Pulmonary artery endothelial cell (primary cell): ENCODE results near the gene TEX14. TPM values are rescaled to one million over a fixed set of nuclear protein-coding genes. Genes with fewer than 3 reads are reported as not detected.
"Not testable (repeated sequence)": the region's sequence is repeated elsewhere in the genome, so short reads cannot be mapped to it uniquely, and the experiment has no call there.

Experiments
- DNase-seq: peaks from one replicate; pipeline ENCODE4 v3.0.0-alpha.2; 2011; ENCODE audit warnings: low read depth, low spot score
- total RNA-seq: library from RNA; depleted of rRNA; stranded (reverse); fragments of >200 nt; gene quantifications from 2 replicates; pipeline ENCODE4 v1.2.3, GENCODE V29; 2014

TEX14 gene
- total RNA-seq, 1 donor from 2014 or later, result under 0.01 TPM

GRCh38 chr17:58568044-58568799, 123.6 kb downstream of the TEX14 start:
- no peak for DNase-seq

- no peak for DNase-seq
Measured at GRCh38 chr17:58565389-58566311, 126.2 kb downstream of the TEX14 start.

GRCh38 chr17:58564971-58565370, 126.9 kb downstream of the TEX14 start:
- no peak for DNase-seq

GRCh38 chr17:58564243-58564642, 127.6 kb downstream of the TEX14 start:
- no peak for DNase-seq

GRCh38 chr17:58560511-58560910, 131.3 kb downstream of the TEX14 start:
- DNase-seq, result no peak

- DNase-seq, result no peak
Measured at GRCh38 chr17:58557981-58558380, 133.9 kb downstream of the TEX14 start.

- no peak for DNase-seq
Measured at GRCh38 chr17:58556833-58557250, 135.0 kb downstream of the TEX14 start.

GRCh38 chr17:58555109-58555508, 136.7 kb downstream of the TEX14 start:
- DNase-seq, result not testable (repeated sequence)

GRCh38 chr17:58541249-58541648, 150.6 kb downstream of the TEX14 start:
- no peak for DNase-seq

- no peak for DNase-seq
Measured at GRCh38 chr17:58539698-58540097, 152.1 kb downstream of the TEX14 start.

- no peak for DNase-seq
Measured at GRCh38 chr17:58538811-58539409, 152.9 kb downstream of the TEX14 start.

- DNase-seq, result no peak
Measured at GRCh38 chr17:58537266-58537665, 154.6 kb downstream of the TEX14 start.

- no peak for DNase-seq
Measured at GRCh38 chr17:58536542-58536941, 155.3 kb downstream of the TEX14 start.

GRCh38 chr17:58535431-58535830, 156.4 kb downstream of the TEX14 start:
- no peak for DNase-seq

- no peak for DNase-seq
Measured at GRCh38 chr17:58534901-58535421, 156.9 kb downstream of the TEX14 start.

GRCh38 chr17:58534331-58534730, 157.5 kb downstream of the TEX14 start:
- no peak for DNase-seq

- no peak for DNase-seq
Measured at GRCh38 chr17:58533616-58534188, 158.1 kb downstream of the TEX14 start.

GRCh38 chr17:58532555-58532951, 159.3 kb downstream of the TEX14 start:
- no peak for DNase-seq

- DNase-seq, result no peak
Measured at GRCh38 chr17:58531661-58532554, 159.9 kb downstream of the TEX14 start.

- DNase-seq, result no peak
Measured at GRCh38 chr17:58531122-58531521, 160.7 kb downstream of the TEX14 start.
